ENCODE data around the gene SCN5A.

- TF ChIP-seq CTCF (IDR thresholded peaks at IDR 0.05): no peak
- TF ChIP-seq POLR2A (IDR thresholded peaks at IDR 0.05): no peak
Observed at GRCh38 chr3:38604246-38604645, 45.2 kb downstream of the SCN5A start.
